Astrocyte (in vitro differentiated cells and primary cell): Measurements from ENCODE around the gene LRRC8D. TPM values are rescaled to one million over a fixed set of nuclear protein-coding genes. Genes with fewer than 3 reads are reported as not detected.
A peak's percentile ranks its signal among the peaks of the same experiment; 100 is the strongest.

ENCODE experiments used
- DNase-seq: peaks from one replicate; pipeline ENCODE4 v3.0.0-alpha.2; 2010; ENCODE audit warnings: low read depth
- FAIRE-seq: peaks from 2 replicates; lab custom pipeline; 2011; peaks lifted over from hg19 to GRCh38; lab: Jason Lieb, UNC
- H2AFZ ChIP-seq: 2 replicates; pipeline ENCODE4 v1.6.0; 2012; ENCODE audit warnings: low read depth, low read length, inconsistent platforms
- H3K27ac ChIP-seq: 2 replicates; pipeline ENCODE4 v1.5.1; 2011; ENCODE audit warnings: low read depth, low read length, inconsistent platforms
- H3K27me3 ChIP-seq: 2 replicates; pipeline ENCODE4 v1.6.0; 2011; ENCODE audit warnings: low read length, inconsistent platforms; ENCODE audit not compliant: insufficient read depth
- H3K36me3 ChIP-seq: 2 replicates; pipeline ENCODE4 v1.5.1; 2011; ENCODE audit warnings: low read length, inconsistent platforms; ENCODE audit not compliant: insufficient read depth
- H3K4me1 ChIP-seq: 2 replicates; pipeline ENCODE4 v1.5.1; 2011; ENCODE audit warnings: low read length, inconsistent platforms; ENCODE audit not compliant: insufficient read depth
- H3K4me2 ChIP-seq: 2 replicates; pipeline ENCODE4 v1.6.0; 2012; ENCODE audit warnings: low read length, inconsistent platforms
- H3K4me3 ChIP-seq: 2 replicates; pipeline ENCODE4 v1.5.1; 2011; ENCODE audit warnings: low read depth, mild to moderate bottlenecking, low read length, inconsistent platforms; ENCODE audit not compliant: insufficient read depth
- H3K79me2 ChIP-seq: 2 replicates; pipeline ENCODE4 v1.6.0; 2012; ENCODE audit warnings: mild to moderate bottlenecking, low read length, inconsistent platforms; ENCODE audit not compliant: insufficient read depth
- H3K9ac ChIP-seq: 2 replicates; pipeline ENCODE4 v1.6.0; 2012; ENCODE audit warnings: mild to moderate bottlenecking, low read length, inconsistent platforms
- H3K9me3 ChIP-seq: 2 replicates; pipeline ENCODE4 v1.5.1; 2012; ENCODE audit warnings: low read depth, mild to moderate bottlenecking, low read length, inconsistent platforms; ENCODE audit not compliant: insufficient read depth
- H4K20me1 ChIP-seq: 2 replicates; pipeline ENCODE4 v1.6.0; 2012; ENCODE audit warnings: low read length, inconsistent platforms; ENCODE audit not compliant: insufficient read depth
- H3K27ac Mint-ChIP-seq: one replicate; pipeline ENCODE4 v1.8.0; 2021; ENCODE audit warnings: mild to moderate bottlenecking, mixed read lengths; ENCODE audit not compliant: unreplicated experiment
- H3K27me3 Mint-ChIP-seq: one replicate; pipeline ENCODE4 v1.8.0; 2021; ENCODE audit warnings: low read depth, mixed read lengths; ENCODE audit not compliant: unreplicated experiment
- H3K36me3 Mint-ChIP-seq: one replicate; pipeline ENCODE4 v1.8.0; 2021; ENCODE audit warnings: low read depth, mixed read lengths; ENCODE audit not compliant: unreplicated experiment
- H3K4me1 Mint-ChIP-seq: one replicate; pipeline ENCODE4 v1.8.0; 2021; ENCODE audit warnings: low read depth, mixed read lengths; ENCODE audit not compliant: unreplicated experiment
- H3K4me3 Mint-ChIP-seq: one replicate; pipeline ENCODE4 v1.8.0; 2021; ENCODE audit warnings: mild to moderate bottlenecking, moderate library complexity, mixed read lengths; ENCODE audit not compliant: unreplicated experiment
- H3K9me3 Mint-ChIP-seq: one replicate; pipeline ENCODE4 v1.8.0; 2021; ENCODE audit warnings: mild to moderate bottlenecking, mixed read lengths; ENCODE audit not compliant: unreplicated experiment
- CTCF ChIP-seq: IDR thresholded peaks from 2 replicates; pipeline ENCODE4 v1.5.1; 2011; ENCODE audit warnings: low read depth, mild to moderate bottlenecking, inconsistent platforms, low read length, moderate library complexity; ENCODE audit not compliant: insufficient read depth
- EZH2 ChIP-seq: IDR thresholded peaks from 2 replicates; pipeline ENCODE4 v1.6.1; 2012; ENCODE audit warnings: mild to moderate bottlenecking, low read length, inconsistent platforms; ENCODE audit not compliant: insufficient read depth
- total RNA-seq: library from RNA; stranded (reverse); gene quantifications from 2 replicates; pipeline ENCODE4 v1.2.1, GENCODE V29; 2021

LRRC8D gene
- total RNA-seq, 1 donor from 2014 or later = 36.9 TPM

GRCh38 chr1:89908672-89909436 lies 88.0 kb downstream of the LRRC8D start:
- Histone ChIP-seq H3K36me3 (no peaks in the 10 kb centered on the region), H3K4me1 (peaks cover 60% of the 10 kb centered on the region), H3K9me3 (no peaks in the 10 kb centered on the region), H3K9ac (peak overlapping the region; percentile 25), H3K27me3 (no peaks in the 10 kb centered on the region), H3K4me3 (no peak overlapping the region), H3K27ac (peak overlapping the region; percentile 75), H3K4me2 (peak overlapping the region; percentile 74), H2AFZ (no peak overlapping the region), H4K20me1 (no peaks in the 10 kb centered on the region), H3K79me2 (no peaks in the 10 kb centered on the region)
- Mint-ChIP-seq H3K36me3 (no peaks in the 10 kb centered on the region), H3K4me3 (no peak overlapping the region), H3K27me3 (no peaks in the 10 kb centered on the region), H3K27ac (peak overlapping the region; percentile 82), H3K9me3 (no peaks in the 10 kb centered on the region), H3K4me1 (peaks cover 85% of the 10 kb centered on the region)
- FAIRE-seq (no peak), DNase-seq (peak; percentile 64)
- TF ChIP-seq EZH2 (no peak), CTCF (no peak)

GRCh38 chr1:89910268-89910667 lies 89.4 kb downstream of the LRRC8D start:
- Histone ChIP-seq H3K4me1 (peaks cover 55% of the 10 kb centered on the region), H3K4me3 (no peak overlapping the region), H3K27me3 (no peaks in the 10 kb centered on the region), H3K36me3 (no peaks in the 10 kb centered on the region), H2AFZ (no peak overlapping the region), H3K4me2 (peak overlapping the region; percentile 34), H3K79me2 (no peaks in the 10 kb centered on the region), H3K9ac (peak overlapping the region; percentile 62), H3K9me3 (no peaks in the 10 kb centered on the region), H3K27ac (peak overlapping the region; percentile 84), H4K20me1 (no peaks in the 10 kb centered on the region)
- TF ChIP-seq EZH2 (no peak), CTCF (no peak)
- H3K27me3 Mint-ChIP-seq = no peaks in the 10 kb centered on the region
- H3K4me3 Mint-ChIP-seq = no peak overlapping the region
- H3K36me3 Mint-ChIP-seq = no peaks in the 10 kb centered on the region
- DNase-seq (no peak), FAIRE-seq (no peak)
- H3K9me3 Mint-ChIP-seq = no peaks in the 10 kb centered on the region
- H3K4me1 Mint-ChIP-seq = peaks cover 74% of the 10 kb centered on the region
- H3K27ac Mint-ChIP-seq = peak overlapping the region; percentile 98

GRCh38 chr1:89910780-89911179 lies 89.9 kb downstream of the LRRC8D start:
- H3K4me1 ChIP-seq = peaks cover 50% of the 10 kb centered on the region
- DNase-seq = peak; percentile 90
- H3K4me3 ChIP-seq = no peak overlapping the region
- Mint-ChIP-seq H3K4me1 (peaks cover 68% of the 10 kb centered on the region), H3K27ac (peak overlapping the region; percentile 98), H3K4me3 (peak overlapping the region; percentile 21), H3K36me3 (no peaks in the 10 kb centered on the region), H3K9me3 (no peaks in the 10 kb centered on the region), H3K27me3 (no peaks in the 10 kb centered on the region)
- no peaks in the 10 kb centered on the region for H3K36me3 ChIP-seq
- TF ChIP-seq EZH2 = no peak
- no peak for TF ChIP-seq CTCF
- no peaks in the 10 kb centered on the region for H3K79me2 ChIP-seq
- no peaks in the 10 kb centered on the region for H3K27me3 ChIP-seq
- H3K27ac ChIP-seq = peak overlapping the region; percentile 84
- no peaks in the 10 kb centered on the region for H4K20me1 ChIP-seq
- H2AFZ ChIP-seq = no peak overlapping the region
- peak overlapping the region; percentile 69 for H3K9ac ChIP-seq
- peak; percentile 84 for FAIRE-seq
- peak overlapping the region; percentile 34 for H3K4me2 ChIP-seq
- no peaks in the 10 kb centered on the region for H3K9me3 ChIP-seq
